Transverse colon (tissue), 4 donors: Measurements from ENCODE around the gene C20orf202. TPM values are rescaled to one million over a fixed set of nuclear protein-coding genes. Genes with fewer than 3 reads are reported as not detected.

ENCODE experiments used
- DNase-seq: peaks from one replicate; pipeline ENCODE4 v3.0.0-alpha.2; 2019
- H3K27ac ChIP-seq, 4 donors: fragments of 200-600 bp; sonication (generic); 2 replicates each; pipeline ENCODE4 v1.5.1; 2016 to 2018; ENCODE audit warnings: inconsistent platforms in 4 of 4
- H3K27me3 ChIP-seq: fragments of 200-600 bp; sonication (generic); 2 replicates; pipeline ENCODE4 v1.5.1; 2017; ENCODE audit warnings: inconsistent platforms
- H3K36me3 ChIP-seq, 4 donors: fragments of 200-600 bp; sonication (generic); 2 replicates each; pipeline ENCODE4 v1.5.1; 2017 to 2019; ENCODE audit warnings: inconsistent platforms in 4 of 4
- H3K4me1 ChIP-seq, 4 donors: fragments of 200-600 bp; sonication (generic); 2 replicates each; pipeline ENCODE4 v1.5.1; 2017 to 2020; ENCODE audit warnings: inconsistent platforms in 4 of 4
- H3K4me3 ChIP-seq, 4 donors: fragments of 200-600 bp; sonication (generic); 1 replicate in 1 of 4; 2 replicates in 3 of 4; pipeline versions ENCODE4 v1.5.1 to v1.6.1; 2017 to 2019; ENCODE audit warnings: inconsistent platforms in 4 of 4
- H3K9me3 ChIP-seq, 2 donors: fragments of 200-600 bp; sonication (generic); 2 replicates each; pipeline ENCODE4 v1.5.1; 2017 to 2019; ENCODE audit warnings: inconsistent platforms in 2 of 2
- CTCF ChIP-seq, 5 experiments: fragments of 200-600 bp in 3 of 5; fragments of 450-650 bp in 2 of 5; sonication (generic) in 3 of 5; IDR thresholded peaks; 1 replicate in 2 of 5; 2 replicates in 3 of 5; pipeline ENCODE4 v1.5.1; 2016 to 2017; ENCODE audit warnings: antibody characterized with exemption in 5 of 5, inconsistent platforms in 3 of 5, mild to moderate bottlenecking in 2 of 5, moderate library complexity in 1 of 5
- EP300 ChIP-seq: sonication (generic); formaldehyde crosslinking; IDR thresholded peaks from one replicate; pipeline ENCODE4 v1.6.1; 2017; ENCODE audit warnings: antibody characterized with exemption, low read depth
- POLR2A ChIP-seq: fragments of 450-650 bp; IDR thresholded peaks from one replicate; pipeline ENCODE4 v1.6.1; 2016; ENCODE audit warnings: antibody characterized with exemption, mild to moderate bottlenecking, moderate library complexity
- POLR2AphosphoS5 ChIP-seq, 3 donors: sonication (generic); formaldehyde crosslinking; IDR thresholded peaks; one replicate each; pipeline ENCODE4 v1.6.1; 2016; ENCODE audit warnings: antibody characterized with exemption in 3 of 3
- WGBS, 2 donors: methylation state at CpG; one replicate each; pipeline ENCODE4 v1.1.5; 2018; ENCODE audit warnings: low coverage in 1 of 2; 5-methylcytosine and 5-hydroxymethylcytosine counted together
- in situ Hi-C, 4 donors: fragments of 200-750 bp; cut with MboI; loops; one replicate each; pipeline versions ENCODE4 v1.15.0 to v1.15.1; 2017; ENCODE audit warnings: low sequenced_read_pairs in 3 of 4, low pct_ligation_motif_present in 1 of 4, low pct_unique_long_range_greater_than_20kb in 1 of 4
- intact Hi-C: fragments of 100-400 bp; cut with DNase I; formaldehyde crosslinking; loops from one replicate; pipeline ENCODE4 v1.15.1; 2023; ENCODE audit warnings: low total_unique reads
- total RNA-seq, 4 donors: library from RNA; depleted of rRNA; stranded (reverse); fragments of >200 nt; gene quantifications; one replicate each; pipeline ENCODE4 v1.1.0, GENCODE V29; 2016

The C20orf202 gene
- total RNA-seq, 4 donors from 2014 or later, result 0.32 to 0.55 TPM; not detected in 2

GRCh38 chr20:1207293-1207878, 4.1 kb downstream of the C20orf202 start:
- Histone ChIP-seq H3K4me3 (no peak overlapping the region), H3K27me3 (peaks cover 3% of the 10 kb centered on the region), H3K4me1 (peaks cover 0 to 11% (median 2%) of the 10 kb centered on the region in 4 donors), H3K9me3 (no peaks in the 10 kb centered on the region), H3K27ac (no peak overlapping the region), H3K36me3 (no peaks in the 10 kb centered on the region)
- DNase-seq, result no peak
- 83 to 90% methylated on average over 3 of the region's 3 CpGs for WGBS, 2 donors
- in situ Hi-C loops (loop anchor here in 2 of 4 donors (25.0 kb wide), 1 partner anchor 395 kb away; no protein-coding TSS in a partner anchor), intact Hi-C loops (no loop called here)
- TF ChIP-seq POLR2AphosphoS5 (IDR thresholded peaks at IDR 0.05), result no peak
- no peak for TF ChIP-seq POLR2A
- TF ChIP-seq EP300, result no peak
- no peak for TF ChIP-seq CTCF (IDR thresholded peaks at IDR 0.05)

- DNase-seq, result no peak
- no peaks in the 10 kb centered on the region for H3K9me3 ChIP-seq
- TF ChIP-seq POLR2AphosphoS5 (IDR thresholded peaks at IDR 0.05) (no peak), CTCF (IDR thresholded peaks at IDR 0.05) (no peak), POLR2A (no peak), EP300 (no peak)
- H3K4me3 ChIP-seq, result no peak overlapping the region
- H3K36me3 ChIP-seq, result no peaks in the 10 kb centered on the region
- H3K27ac ChIP-seq, result no peak overlapping the region
- peaks cover 9% of the 10 kb centered on the region for H3K27me3 ChIP-seq
- H3K4me1 ChIP-seq, result peaks cover 0 to 6% (median 2%) of the 10 kb centered on the region in 4 donors
- 15 to 36% methylated on average over 2 to 5 of the region's 5 CpGs for WGBS, 2 donors
- in situ Hi-C loops (loop anchor here (10.0 to 25.0 kb wide), 3 partner anchors 85 to 397 kb away; no protein-coding TSS in a partner anchor), intact Hi-C loops (loop anchor here (5.0 kb wide), 1 partner anchor 392 kb away; no protein-coding TSS in a partner anchor)
Measured at GRCh38 chr20:1209447-1210387, 6.5 kb downstream of the C20orf202 start.

GRCh38 chr20:1210501-1210900, 7.2 kb downstream of the C20orf202 start:
- in situ Hi-C loops, result loop anchor here (10.0 to 25.0 kb wide), 3 partner anchors 86 to 398 kb away; no protein-coding TSS in a partner anchor

More at GRCh38 chr20:1210501-1210900, 7.2 kb downstream of the C20orf202 start:
- Histone ChIP-seq H3K9me3 (no peaks in the 10 kb centered on the region), H3K4me3 (no peak overlapping the region), H3K36me3 (no peaks in the 10 kb centered on the region), H3K27me3 (peaks cover 10% of the 10 kb centered on the region), H3K4me1 (peaks cover 0 to 6% (median 2%) of the 10 kb centered on the region in 4 donors), H3K27ac (no peak overlapping the region)
- DNase-seq, result no peak
- 80 to 84% methylated on average over 1 of the region's 1 CpG for WGBS, 2 donors
- TF ChIP-seq POLR2A (no peak), EP300 (no peak), CTCF (IDR thresholded peaks at IDR 0.05) (no peak), POLR2AphosphoS5 (IDR thresholded peaks at IDR 0.05) (no peak)
- intact Hi-C loops, result loop anchor here (5.0 kb wide), 1 partner anchor 393 kb away; no protein-coding TSS in a partner anchor
